DOHH2 (cell line): ENCODE measurements around the gene MTCH1.

Source experiments
- H3F3A ChIP-seq: fragments of 200-600 bp; sonication (generic), shearing (Covaris generic); 2 replicates; pipeline ENCODE4 v1.6.0; 2016; ENCODE audit warnings: antibody characterized with exemption, mild to moderate bottlenecking; ENCODE audit not compliant: control insufficient read depth, insufficient read depth
- H3K27ac ChIP-seq: fragments of 200-600 bp; sonication (generic); 2 replicates; pipeline ENCODE4 v1.5.1; 2014; ENCODE audit warnings: low read depth, mild to moderate bottlenecking, low read length, moderate library complexity
- H3K27me3 ChIP-seq: fragments of 200-600 bp; sonication (generic); 2 replicates; pipeline ENCODE4 v1.6.1; 2014; ENCODE audit warnings: mild to moderate bottlenecking, low read length, mixed read lengths; ENCODE audit not compliant: control insufficient read depth
- H3K36me3 ChIP-seq: fragments of 200-600 bp; sonication (generic); 2 replicates; pipeline ENCODE4 v1.6.1; 2014; ENCODE audit warnings: mild to moderate bottlenecking, low read length, moderate library complexity, mixed read lengths; ENCODE audit not compliant: control insufficient read depth
- H3K4me1 ChIP-seq: fragments of 200-600 bp; sonication (generic); 2 replicates; pipeline ENCODE4 v1.6.1; 2014; ENCODE audit warnings: mild to moderate bottlenecking, low read length, mixed read lengths; ENCODE audit not compliant: control insufficient read depth
- H3K4me2 ChIP-seq: fragments of 200-600 bp; sonication (generic); 2 replicates; pipeline ENCODE4 v1.6.0; 2014; ENCODE audit warnings: mild to moderate bottlenecking, low read length, moderate library complexity
- H3K4me3 ChIP-seq: fragments of 200-600 bp; sonication (generic); 2 replicates; pipeline ENCODE4 v1.5.1; 2014; ENCODE audit warnings: mild to moderate bottlenecking, low read length, mixed read lengths
- H3K79me2 ChIP-seq: fragments of 200-600 bp; sonication (generic); 2 replicates; pipeline ENCODE4 v1.6.1; 2014; ENCODE audit warnings: mild to moderate bottlenecking, low read length, mixed read lengths; ENCODE audit not compliant: control insufficient read depth
- H3K9me2 ChIP-seq: fragments of 200-600 bp; sonication (generic); replicated peaks from 2 replicates; pipeline ENCODE4 v1.6.1; 2014; ENCODE audit warnings: mild to moderate bottlenecking, low read length, mixed read lengths; ENCODE audit not compliant: control insufficient read depth
- H3K9me3 ChIP-seq: fragments of 200-600 bp; sonication (generic); 2 replicates; pipeline ENCODE4 v1.6.1; 2014; ENCODE audit warnings: antibody characterized with exemption, low read length, mixed read lengths; ENCODE audit not compliant: control insufficient read depth, insufficient read depth
- H4K20me1 ChIP-seq: fragments of 200-600 bp; sonication (generic); 2 replicates; pipeline ENCODE4 v1.6.0; 2014; ENCODE audit warnings: low read depth, mild to moderate bottlenecking, antibody characterized with exemption, low read length, moderate library complexity; ENCODE audit not compliant: control insufficient read depth, insufficient read depth
- EZH2phosphoT487 ChIP-seq: fragments of 200-600 bp; sonication (generic); IDR thresholded peaks from 2 replicates; pipeline ENCODE4 v1.6.1; 2017; ENCODE audit warnings: borderline replicate concordance, mild to moderate bottlenecking, antibody characterized with exemption, low read length, moderate library complexity, mixed read lengths
- TF ChIP-seq, protein P1 (sequence below): fragments of 200-600 bp; sonication (generic); IDR thresholded peaks from one replicate; pipeline ENCODE4 v1.5.1; 2014; ENCODE audit warnings: antibody characterized with exemption, mild to moderate bottlenecking, low read depth, low read length; ENCODE audit not compliant: poor library complexity, severe bottlenecking

MTCH1 gene

GRCh38 chr6:37018198-37019064 lies 32.4 kb upstream of the MTCH1 start:
- no peaks in the 10 kb centered on the region for H3K9me2 ChIP-seq
- H3K4me1 ChIP-seq: peaks cover 12% of the 10 kb centered on the region
- no peaks in the 10 kb centered on the region for H3F3A ChIP-seq
- H4K20me1 ChIP-seq: no peaks in the 10 kb centered on the region
- peak overlapping the region; percentile 32 for H3K4me2 ChIP-seq
- H3K4me3 ChIP-seq: no peak overlapping the region
- TF ChIP-seq, protein P1, sequence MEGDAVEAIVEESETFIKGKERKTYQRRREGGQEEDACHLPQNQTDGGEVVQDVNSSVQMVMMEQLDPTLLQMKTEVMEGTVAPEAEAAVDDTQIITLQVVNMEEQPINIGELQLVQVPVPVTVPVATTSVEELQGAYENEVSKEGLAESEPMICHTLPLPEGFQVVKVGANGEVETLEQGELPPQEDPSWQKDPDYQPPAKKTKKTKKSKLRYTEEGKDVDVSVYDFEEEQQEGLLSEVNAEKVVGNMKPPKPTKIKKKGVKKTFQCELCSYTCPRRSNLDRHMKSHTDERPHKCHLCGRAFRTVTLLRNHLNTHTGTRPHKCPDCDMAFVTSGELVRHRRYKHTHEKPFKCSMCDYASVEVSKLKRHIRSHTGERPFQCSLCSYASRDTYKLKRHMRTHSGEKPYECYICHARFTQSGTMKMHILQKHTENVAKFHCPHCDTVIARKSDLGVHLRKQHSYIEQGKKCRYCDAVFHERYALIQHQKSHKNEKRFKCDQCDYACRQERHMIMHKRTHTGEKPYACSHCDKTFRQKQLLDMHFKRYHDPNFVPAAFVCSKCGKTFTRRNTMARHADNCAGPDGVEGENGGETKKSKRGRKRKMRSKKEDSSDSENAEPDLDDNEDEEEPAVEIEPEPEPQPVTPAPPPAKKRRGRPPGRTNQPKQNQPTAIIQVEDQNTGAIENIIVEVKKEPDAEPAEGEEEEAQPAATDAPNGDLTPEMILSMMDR: peak; percentile 96
- TF ChIP-seq EZH2phosphoT487: no peak
- no peaks in the 10 kb centered on the region for H3K9me3 ChIP-seq
- no peaks in the 10 kb centered on the region for H3K27me3 ChIP-seq
- no peak overlapping the region for H3K27ac ChIP-seq
- no peaks in the 10 kb centered on the region for H3K79me2 ChIP-seq
- no peaks in the 10 kb centered on the region for H3K36me3 ChIP-seq

GRCh38 chr6:37017606-37018197 lies 31.7 kb upstream of the MTCH1 start:
- TF ChIP-seq, protein P1: no peak
- no peak for TF ChIP-seq EZH2phosphoT487
- H4K20me1 ChIP-seq: no peaks in the 10 kb centered on the region
- H3K4me3 ChIP-seq: no peak overlapping the region
- H3K9me2 ChIP-seq: no peaks in the 10 kb centered on the region
- H3K79me2 ChIP-seq: no peaks in the 10 kb centered on the region
- H3K27ac ChIP-seq: no peak overlapping the region
- no peaks in the 10 kb centered on the region for H3F3A ChIP-seq
- H3K36me3 ChIP-seq: no peaks in the 10 kb centered on the region
- peaks cover 12% of the 10 kb centered on the region for H3K4me1 ChIP-seq
- 0 out of 2 replicates have a peak overlapping the region, but pooled peaks have one; percentile 32 for H3K4me2 ChIP-seq
- H3K27me3 ChIP-seq: no peaks in the 10 kb centered on the region
- no peaks in the 10 kb centered on the region for H3K9me3 ChIP-seq

- Histone ChIP-seq H3K4me1 (peaks cover 12% of the 10 kb centered on the region), H3K79me2 (no peaks in the 10 kb centered on the region), H3K4me3 (no peak overlapping the region), H3K9me2 (no peaks in the 10 kb centered on the region), H3F3A (no peaks in the 10 kb centered on the region), H4K20me1 (no peaks in the 10 kb centered on the region), H3K4me2 (no peak overlapping the region), H3K27ac (no peak overlapping the region), H3K36me3 (no peaks in the 10 kb centered on the region), H3K27me3 (no peaks in the 10 kb centered on the region), H3K9me3 (no peaks in the 10 kb centered on the region)
- no peak for TF ChIP-seq EZH2phosphoT487
- TF ChIP-seq, protein P1: no peak
Measured at GRCh38 chr6:37016995-37017394, 31.0 kb upstream of the MTCH1 start.
